ENCODE measurements around the gene IQSEC3.

IQSEC3 gene

DNA sequence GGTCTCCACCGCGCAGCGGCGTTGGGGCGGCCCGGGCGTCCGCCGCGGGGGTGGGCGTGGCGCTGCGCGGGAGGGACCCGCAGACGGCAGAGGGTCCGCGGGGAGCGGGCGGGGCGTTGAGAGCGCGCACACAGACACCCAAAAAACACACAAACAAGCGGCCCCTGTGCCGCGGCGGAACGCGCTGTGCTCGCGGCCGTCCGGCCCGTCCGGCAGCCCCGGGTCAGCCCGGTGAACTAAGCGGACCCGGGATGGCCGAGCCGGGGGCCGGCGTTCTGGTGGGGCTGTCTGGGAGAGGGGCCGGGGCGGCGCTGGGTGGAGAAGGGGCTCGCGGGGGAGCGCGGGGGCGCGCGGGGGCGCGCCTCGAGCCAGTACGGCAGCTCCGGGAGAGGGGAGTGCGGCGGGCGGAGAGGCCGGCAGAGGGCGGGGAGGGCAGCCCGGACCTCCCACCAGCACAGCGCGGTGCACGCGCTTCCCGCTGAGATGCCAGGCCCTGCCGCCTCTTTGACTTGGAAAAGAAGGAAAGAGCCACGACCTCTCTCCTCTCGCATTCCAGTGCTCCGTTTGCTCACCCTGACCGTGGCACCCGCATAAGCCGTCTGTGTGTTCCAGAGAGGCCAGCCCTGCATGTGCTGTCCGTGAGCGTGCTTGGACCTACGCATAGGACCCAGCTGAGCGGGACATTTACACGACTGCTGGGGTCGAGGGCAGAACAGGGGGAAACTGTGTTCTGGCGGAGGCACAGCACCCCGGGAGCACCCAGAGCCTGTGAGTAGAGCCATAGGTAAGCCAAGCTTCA lies 137.1 kb downstream of the IQSEC3 start:
- Mint-ChIP-seq H3K9me3 (peaks cover 3% of the 10 kb centered on the region), H3K27me3 (peaks cover 72% of the 10 kb centered on the region), H3K27ac (no peak overlapping the region), H3K36me3 (no peaks in the 10 kb centered on the region), H3K4me1 (no peaks in the 10 kb centered on the region), H3K4me3 (no peak overlapping the region)
- peak; percentile 35 for ATAC-seq

GRCh38 chr12:204261-204678 lies 137.7 kb downstream of the IQSEC3 start:
- Mint-ChIP-seq H3K27ac (no peak overlapping the region), H3K4me3 (no peak overlapping the region), H3K27me3 (peaks cover 77% of the 10 kb centered on the region), H3K36me3 (no peaks in the 10 kb centered on the region), H3K9me3 (peaks cover 3% of the 10 kb centered on the region), H3K4me1 (no peaks in the 10 kb centered on the region)
- ATAC-seq = no peak

DNA sequence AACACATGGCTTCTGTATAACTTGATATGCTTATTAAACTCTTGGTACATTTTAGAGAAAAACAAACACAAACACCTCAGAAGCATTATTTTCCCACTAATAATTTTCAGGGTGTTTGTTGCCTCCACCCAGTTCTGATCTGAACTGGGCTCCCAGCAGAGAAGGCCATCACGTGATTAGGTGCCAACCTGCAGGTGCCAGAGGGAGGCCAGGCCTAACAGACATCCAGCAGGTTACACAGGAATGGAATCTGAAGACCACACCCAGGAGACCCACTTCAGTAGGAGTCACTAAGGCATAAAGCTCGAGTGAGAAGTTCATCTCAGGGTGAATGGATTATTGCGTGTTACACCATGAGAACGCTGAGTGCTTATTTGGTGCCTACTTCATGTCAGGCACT lies 138.5 kb downstream of the IQSEC3 start:
- Mint-ChIP-seq H3K4me3 (no peak overlapping the region), H3K9me3 (peaks cover 3% of the 10 kb centered on the region), H3K27ac (no peak overlapping the region), H3K27me3 (peaks cover 85% of the 10 kb centered on the region), H3K36me3 (no peaks in the 10 kb centered on the region), H3K4me1 (no peaks in the 10 kb centered on the region)
- no peak for ATAC-seq

- H3K36me3 Mint-ChIP-seq = no peaks in the 10 kb centered on the region
- peaks cover 3% of the 10 kb centered on the region for H3K9me3 Mint-ChIP-seq
- peaks cover 87% of the 10 kb centered on the region for H3K27me3 Mint-ChIP-seq
- H3K27ac Mint-ChIP-seq = no peak overlapping the region
- ATAC-seq = no peak
- H3K4me1 Mint-ChIP-seq = peaks cover 1% of the 10 kb centered on the region
- H3K4me3 Mint-ChIP-seq = no peak overlapping the region
These were observed 140.3 kb downstream of the IQSEC3 start for GRCh38 chr12:206746-207440.

DNA sequence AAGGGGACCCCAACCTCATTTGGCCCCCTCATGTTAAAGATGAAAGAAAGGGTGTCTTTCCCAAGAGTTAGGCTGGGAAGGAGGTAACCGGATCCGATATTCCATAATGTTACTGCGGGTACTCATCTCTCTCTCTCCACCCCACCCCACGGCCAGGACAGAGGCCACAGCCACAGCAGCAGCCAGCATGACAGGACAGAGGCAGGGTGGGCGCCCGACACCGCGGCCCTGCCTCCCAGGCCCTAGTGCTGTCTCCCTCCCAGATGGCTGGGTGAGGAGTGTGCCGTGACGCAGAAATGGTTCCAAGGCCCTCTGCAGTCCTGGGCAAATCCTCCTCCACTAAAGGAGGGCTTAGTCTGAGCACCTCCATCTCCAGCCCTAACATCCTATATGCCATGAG lies 141.2 kb downstream of the IQSEC3 start:
- Mint-ChIP-seq H3K36me3 (no peaks in the 10 kb centered on the region), H3K27ac (no peak overlapping the region), H3K4me1 (peaks cover 8% of the 10 kb centered on the region), H3K4me3 (no peak overlapping the region), H3K27me3 (peaks cover 87% of the 10 kb centered on the region), H3K9me3 (peaks cover 3% of the 10 kb centered on the region)
- ATAC-seq = no peak

- no peak overlapping the region for H3K27ac Mint-ChIP-seq
- H3K27me3 Mint-ChIP-seq = peaks cover 94% of the 10 kb centered on the region
- no peak for ATAC-seq
- H3K36me3 Mint-ChIP-seq = no peaks in the 10 kb centered on the region
- peaks cover 3% of the 10 kb centered on the region for H3K9me3 Mint-ChIP-seq
- H3K4me3 Mint-ChIP-seq = no peak overlapping the region
- peaks cover 18% of the 10 kb centered on the region for H3K4me1 Mint-ChIP-seq
These were observed 142.2 kb downstream of the IQSEC3 start for GRCh38 chr12:208813-209212.

GRCh38 chr12:209246-209645 lies 142.7 kb downstream of the IQSEC3 start:
- H3K9me3 Mint-ChIP-seq = peaks cover 3% of the 10 kb centered on the region
- no peaks in the 10 kb centered on the region for H3K36me3 Mint-ChIP-seq
- peaks cover 18% of the 10 kb centered on the region for H3K4me1 Mint-ChIP-seq
- H3K27me3 Mint-ChIP-seq = peaks cover 94% of the 10 kb centered on the region
- ATAC-seq = no peak
- H3K27ac Mint-ChIP-seq = no peak overlapping the region
- H3K4me3 Mint-ChIP-seq = no peak overlapping the region

- peaks cover 18% of the 10 kb centered on the region for H3K4me1 Mint-ChIP-seq
These were observed 143.3 kb downstream of the IQSEC3 start for GRCh38 chr12:209851-210250.

DNA sequence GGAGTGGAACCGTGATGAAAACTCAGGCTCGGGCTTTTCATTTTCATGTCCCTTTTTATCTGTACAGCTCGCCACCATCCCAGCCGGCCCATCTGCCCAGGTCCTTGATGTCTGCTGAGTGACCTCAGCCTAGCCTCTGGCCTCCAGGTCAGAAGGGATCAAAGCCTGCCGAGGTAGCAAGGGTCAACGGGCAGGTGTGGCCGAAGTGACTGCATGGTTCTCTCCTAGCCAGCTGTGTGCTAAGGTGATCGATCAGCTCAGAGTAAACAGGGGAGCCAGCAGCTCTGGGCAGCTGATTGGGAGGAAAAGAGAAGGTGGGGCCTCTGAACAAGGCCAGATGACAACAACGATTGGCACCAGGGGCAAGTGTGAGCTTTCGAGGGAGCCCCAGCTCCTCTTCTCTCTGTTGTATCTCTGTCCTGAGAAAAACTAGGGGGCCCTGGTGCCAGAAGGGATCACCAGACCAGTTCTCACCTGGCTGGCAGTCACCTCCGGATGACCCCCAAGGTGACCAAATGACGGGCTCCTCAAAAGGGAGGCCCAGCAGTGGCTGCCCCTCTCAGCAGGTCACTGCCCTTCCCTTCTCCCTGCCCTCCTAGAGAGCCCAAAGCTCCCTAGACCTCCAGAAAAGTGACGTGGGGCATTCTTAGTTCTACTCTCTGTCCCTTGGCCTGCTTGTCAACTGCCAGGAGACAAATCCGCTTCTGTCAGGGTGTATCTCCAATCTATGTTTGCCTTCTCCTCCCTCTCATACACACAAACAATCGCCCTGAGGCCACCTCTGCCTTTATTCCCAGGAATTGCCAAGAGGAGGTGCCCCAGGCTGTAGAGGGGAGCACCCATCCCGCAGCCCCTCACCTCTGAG lies 143.9 kb downstream of the IQSEC3 start:
- H3K9me3 Mint-ChIP-seq = peaks cover 3% of the 10 kb centered on the region
- no peak overlapping the region for H3K4me3 Mint-ChIP-seq
- no peaks in the 10 kb centered on the region for H3K36me3 Mint-ChIP-seq
- peaks cover 18% of the 10 kb centered on the region for H3K4me1 Mint-ChIP-seq
- H3K27ac Mint-ChIP-seq = no peak overlapping the region
- peaks cover 86% of the 10 kb centered on the region for H3K27me3 Mint-ChIP-seq
- ATAC-seq = no peak

More at GRCh38 chr12:209851-210250, 143.3 kb downstream of the IQSEC3 start:
- H3K36me3 Mint-ChIP-seq = no peaks in the 10 kb centered on the region
- ATAC-seq = no peak
- H3K27me3 Mint-ChIP-seq = peaks cover 89% of the 10 kb centered on the region
- H3K9me3 Mint-ChIP-seq = peaks cover 3% of the 10 kb centered on the region
- no peak overlapping the region for H3K27ac Mint-ChIP-seq
- no peak overlapping the region for H3K4me3 Mint-ChIP-seq

GRCh38 chr12:211142-211465 lies 144.5 kb downstream of the IQSEC3 start:
- H3K27ac Mint-ChIP-seq = no peak overlapping the region
- H3K9me3 Mint-ChIP-seq = peaks cover 2% of the 10 kb centered on the region
- H3K4me1 Mint-ChIP-seq = peaks cover 18% of the 10 kb centered on the region
- no peak overlapping the region for H3K4me3 Mint-ChIP-seq
- H3K27me3 Mint-ChIP-seq = peaks cover 81% of the 10 kb centered on the region
- H3K36me3 Mint-ChIP-seq = no peaks in the 10 kb centered on the region
- ATAC-seq = no peak

- Mint-ChIP-seq H3K27me3 (peaks cover 77% of the 10 kb centered on the region), H3K9me3 (no peaks in the 10 kb centered on the region), H3K4me1 (peaks cover 18% of the 10 kb centered on the region), H3K4me3 (peak overlapping the region; percentile 32), H3K27ac (no peak overlapping the region), H3K36me3 (no peaks in the 10 kb centered on the region)
- no peak for ATAC-seq
These were observed 145.3 kb downstream of the IQSEC3 start for GRCh38 chr12:211639-212414.

DNA sequence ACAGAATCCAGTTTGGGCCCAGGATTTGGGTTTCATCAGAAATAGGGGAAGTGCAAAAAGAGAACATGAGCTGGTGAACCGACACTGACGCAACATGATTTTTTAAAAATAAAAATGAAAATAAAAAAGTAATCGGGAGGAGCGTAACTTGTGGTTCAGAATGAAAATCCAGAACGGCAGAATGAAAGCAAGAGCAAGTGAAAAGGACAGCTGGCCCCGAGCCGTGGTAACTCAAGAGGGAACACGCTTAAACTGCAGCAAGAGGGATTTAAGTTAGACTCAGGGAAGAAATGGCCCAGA lies 145.8 kb downstream of the IQSEC3 start:
- Mint-ChIP-seq H3K4me1 (peaks cover 18% of the 10 kb centered on the region), H3K9me3 (peaks cover 3% of the 10 kb centered on the region), H3K27ac (no peak overlapping the region), H3K4me3 (peak overlapping the region; percentile 32), H3K27me3 (peaks cover 77% of the 10 kb centered on the region), H3K36me3 (no peaks in the 10 kb centered on the region)
- no peak for ATAC-seq

DNA sequence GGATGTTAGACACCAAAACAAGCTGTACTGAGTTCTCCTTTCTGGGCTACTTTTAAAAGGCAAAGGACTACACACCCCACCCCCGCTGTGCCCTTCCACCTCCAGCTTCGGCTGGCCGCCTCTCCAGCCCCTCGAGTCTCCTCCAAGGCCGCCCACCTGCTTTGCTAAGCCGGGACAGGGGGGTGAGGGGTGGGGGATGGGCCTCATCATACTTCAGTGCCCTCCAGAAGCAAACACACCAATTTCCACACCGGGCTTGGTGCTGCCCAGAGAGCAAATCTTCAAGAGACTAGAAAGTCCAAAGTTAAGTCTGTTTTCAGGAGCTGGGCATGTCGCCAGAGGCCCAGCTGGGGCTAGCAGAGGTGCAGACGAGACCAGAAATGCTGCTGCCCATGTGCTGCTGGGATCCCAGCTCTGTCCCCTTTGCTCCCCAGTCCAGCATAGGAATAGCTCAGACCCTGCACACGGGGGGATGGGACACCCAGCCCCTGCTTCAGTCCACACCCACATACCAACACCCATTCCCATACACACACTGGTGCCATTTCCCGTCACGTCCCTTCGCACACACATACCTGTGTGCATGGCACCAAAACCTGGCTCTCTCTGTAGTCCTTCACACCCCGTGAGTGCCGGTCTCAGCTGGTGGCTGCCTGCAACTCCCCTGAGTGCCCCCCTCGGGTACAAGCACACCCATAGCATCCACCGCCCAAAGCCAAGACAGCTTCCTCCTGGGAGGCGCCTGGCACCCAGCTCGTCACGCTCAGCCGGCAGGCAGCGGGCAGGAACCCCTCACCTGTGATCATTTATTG lies 146.4 kb downstream of the IQSEC3 start:
- Mint-ChIP-seq H3K36me3 (no peaks in the 10 kb centered on the region), H3K27ac (no peak overlapping the region), H3K4me3 (peak overlapping the region; percentile 45), H3K9me3 (peaks cover 3% of the 10 kb centered on the region), H3K4me1 (peaks cover 18% of the 10 kb centered on the region), H3K27me3 (peaks cover 78% of the 10 kb centered on the region)
- ATAC-seq = no peak

GRCh38 chr12:213527-213932 lies 147.0 kb downstream of the IQSEC3 start:
- Mint-ChIP-seq H3K36me3 (no peaks in the 10 kb centered on the region), H3K27ac (no peak overlapping the region), H3K4me1 (peaks cover 18% of the 10 kb centered on the region), H3K27me3 (peaks cover 78% of the 10 kb centered on the region), H3K9me3 (peaks cover 3% of the 10 kb centered on the region), H3K4me3 (no peak overlapping the region)
- ATAC-seq = no peak

All from stimulated activated memory B cell treated with anti-CD40 and anti-IgM and Interleukin-4, amounts not matched to agents 10 μg/mL and 1 μg/mL and 100 μg/mL, for 72 hours (primary cell).